GM18505 (cell line): ENCODE measurements around the gene NT5C3B.

Experiments used
- ATAC-seq: cut with Tn5 transposase; IDR thresholded peaks from one replicate; pipeline ENCODE4 v1.9.1; 2021; ENCODE audit not compliant: unreplicated experiment
- POLR2A ChIP-seq: IDR thresholded peaks from 4 replicates; pipeline ENCODE4 v1.6.1; 2011; ENCODE audit warnings: borderline replicate concordance; ENCODE audit not compliant: insufficient read depth, insufficient read length; ENCODE audit errors: extremely low read depth

NT5C3B gene

DNA sequence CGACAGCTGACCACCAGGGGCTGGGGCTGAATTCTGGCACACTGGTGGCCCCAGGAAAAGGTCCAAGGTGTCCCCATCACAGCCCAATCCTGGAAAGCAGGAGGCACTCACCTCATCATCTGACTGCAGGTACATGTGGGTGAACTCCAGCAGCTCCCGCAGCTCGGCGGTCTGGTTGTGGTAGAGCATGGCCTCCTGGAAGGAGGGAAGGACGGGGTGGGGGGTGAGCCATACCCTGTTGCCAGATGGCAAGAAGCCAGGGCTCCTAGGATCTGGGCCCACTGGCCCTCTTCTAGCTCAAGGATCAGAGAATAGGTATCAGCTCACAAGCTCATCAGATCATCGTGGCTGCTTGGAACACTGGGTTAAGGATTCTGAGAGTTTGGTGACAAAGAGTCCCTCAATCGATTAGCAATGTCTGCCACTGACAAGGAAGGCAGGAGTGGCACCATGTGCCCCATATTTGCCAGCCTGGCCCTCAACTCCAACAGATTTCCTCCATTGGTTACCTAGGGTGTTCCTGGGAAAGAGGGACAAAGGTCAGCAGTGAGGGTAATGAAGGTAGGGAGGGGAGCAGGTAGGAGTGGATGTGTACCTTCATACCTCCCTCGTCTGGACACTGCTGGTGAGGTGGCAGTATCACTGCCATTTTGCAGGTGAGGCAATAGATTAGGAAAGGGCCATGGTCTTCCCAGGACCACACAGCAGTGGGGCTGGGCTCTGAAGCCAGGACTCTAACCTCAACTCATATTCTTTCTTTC is 29.2 kb downstream of the NT5C3B start:
- ATAC-seq = no peak
- no peak for TF ChIP-seq POLR2A

DNA sequence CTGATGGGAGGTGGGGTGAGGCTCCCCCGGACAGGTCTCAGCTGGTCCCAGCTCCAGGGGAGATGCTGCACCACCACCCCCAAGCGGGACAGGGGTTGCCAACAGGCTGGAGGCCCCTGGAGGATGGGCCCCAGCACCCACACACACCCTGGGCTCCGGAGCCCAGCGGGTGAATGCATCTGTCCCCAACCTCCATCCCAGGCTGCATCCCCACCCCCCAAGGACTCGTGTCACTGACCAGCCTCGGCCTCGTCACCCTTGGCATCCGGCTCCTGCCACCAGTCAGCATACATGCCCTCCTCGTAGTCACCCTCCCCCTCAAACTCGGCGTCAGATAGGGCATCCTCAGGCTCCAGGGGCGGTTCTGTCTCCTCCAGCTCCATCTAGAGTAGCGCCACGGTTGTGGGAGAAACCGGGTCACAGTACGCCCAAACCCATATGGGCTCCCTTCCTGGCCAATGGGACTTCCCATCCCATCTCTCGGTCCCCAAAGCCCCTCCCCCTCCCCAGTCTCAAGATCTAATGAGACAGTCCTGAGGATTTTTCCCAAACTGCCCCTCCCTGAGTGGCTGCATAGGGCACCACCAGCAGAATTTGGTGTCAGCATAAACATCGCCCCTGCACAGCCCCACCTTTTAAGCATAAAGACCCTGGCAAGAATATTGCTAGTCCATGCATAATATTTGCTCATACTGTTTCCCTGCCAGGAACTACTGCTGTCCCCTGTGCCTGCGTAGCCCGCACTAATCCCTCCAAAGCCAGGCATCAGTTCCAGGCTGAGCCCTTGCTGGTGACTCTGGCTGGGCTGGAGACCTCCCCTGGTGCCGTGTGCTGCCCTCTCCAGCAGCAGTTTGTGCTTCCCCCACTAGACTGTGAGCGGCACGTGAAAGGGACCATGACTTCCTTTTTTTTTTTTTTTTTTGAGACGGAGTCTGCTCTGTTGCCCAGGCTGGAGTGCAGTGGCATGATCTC is 32.7 kb downstream of the NT5C3B start:
- no peak for TF ChIP-seq POLR2A

DNA sequence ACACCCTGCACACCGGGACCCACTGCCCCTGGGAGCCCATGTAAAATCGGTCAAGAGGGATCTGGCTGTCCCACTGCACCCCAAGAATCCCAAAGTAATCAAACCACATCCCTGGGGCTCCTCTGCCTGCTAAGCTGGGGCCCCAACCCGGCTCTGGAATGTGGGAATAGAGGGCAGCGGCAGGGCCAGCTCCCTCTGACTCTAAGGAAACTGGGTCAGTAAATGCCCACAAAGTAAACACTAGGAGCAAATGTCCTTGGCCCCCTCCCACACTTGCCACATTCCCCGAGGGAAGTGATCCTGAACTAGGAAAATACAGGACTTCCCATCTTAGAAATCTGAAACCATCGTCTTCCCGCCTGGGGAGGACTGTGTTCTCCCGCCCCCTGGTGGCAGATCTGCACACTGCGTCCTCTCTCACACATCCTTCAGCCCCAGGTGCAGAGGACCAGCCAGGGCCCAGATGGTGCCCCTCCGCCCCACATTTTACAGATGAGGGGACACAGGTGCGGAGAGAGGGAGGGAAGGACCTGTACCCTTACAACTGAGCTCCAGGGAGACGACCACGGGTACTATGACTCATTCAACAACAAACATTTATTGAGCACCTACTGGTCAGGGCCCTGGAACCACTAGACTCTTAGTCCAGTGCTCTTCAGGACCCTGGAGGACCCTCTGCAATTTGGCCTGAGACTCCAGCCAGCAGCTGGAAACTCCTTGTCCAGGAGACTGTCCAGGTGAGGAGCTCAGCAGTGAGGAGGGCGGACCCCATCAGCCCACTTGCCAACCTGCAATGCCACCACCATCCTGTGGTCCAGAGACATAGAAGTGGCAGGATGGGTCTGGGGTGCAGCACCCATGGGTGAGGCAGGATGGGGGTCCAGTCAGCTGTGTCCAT is 34.4 kb downstream of the NT5C3B start:
- no peak for ATAC-seq
- TF ChIP-seq POLR2A = no peak

More for the DNA sequence above, 32.7 kb downstream of the NT5C3B start:
- no peak for ATAC-seq

DNA sequence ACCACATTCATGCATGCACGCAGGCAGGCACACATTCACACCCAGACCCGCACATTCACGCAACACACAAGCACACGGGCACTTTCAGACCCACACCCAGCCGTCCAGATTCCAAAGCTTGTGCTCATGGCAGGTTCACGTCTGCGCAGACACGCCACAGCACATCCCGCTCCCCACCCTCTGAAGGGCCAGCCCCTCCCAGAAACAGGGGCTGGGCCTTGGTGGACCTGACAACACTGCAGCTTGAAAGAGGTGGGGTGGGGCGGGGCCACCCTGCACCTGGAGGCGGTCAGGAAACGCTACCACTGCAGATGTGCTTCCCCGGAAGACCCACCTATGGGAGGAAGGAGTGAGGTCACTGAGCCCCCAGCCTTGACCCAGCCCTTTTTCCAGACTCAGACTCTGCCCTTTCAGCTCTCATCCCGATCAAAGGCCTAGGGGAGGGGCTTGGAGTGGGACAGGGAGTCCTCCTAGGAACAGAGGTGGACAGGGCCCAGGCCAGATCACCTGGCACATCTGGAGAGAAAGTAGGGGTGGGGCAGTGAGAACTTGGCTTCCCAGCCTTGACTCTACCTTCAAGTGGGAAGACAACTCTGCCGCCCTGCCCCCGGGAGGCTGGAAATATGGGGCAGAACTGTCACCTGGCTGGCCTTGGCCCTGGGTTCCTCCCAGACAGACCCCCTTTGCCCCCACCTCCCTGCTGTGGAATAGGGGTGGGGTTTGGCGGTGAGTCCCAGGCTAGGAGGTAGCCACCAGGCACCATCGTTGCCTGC is 35.2 kb downstream of the NT5C3B start:
- no peak for ATAC-seq
- no peak for TF ChIP-seq POLR2A

DNA sequence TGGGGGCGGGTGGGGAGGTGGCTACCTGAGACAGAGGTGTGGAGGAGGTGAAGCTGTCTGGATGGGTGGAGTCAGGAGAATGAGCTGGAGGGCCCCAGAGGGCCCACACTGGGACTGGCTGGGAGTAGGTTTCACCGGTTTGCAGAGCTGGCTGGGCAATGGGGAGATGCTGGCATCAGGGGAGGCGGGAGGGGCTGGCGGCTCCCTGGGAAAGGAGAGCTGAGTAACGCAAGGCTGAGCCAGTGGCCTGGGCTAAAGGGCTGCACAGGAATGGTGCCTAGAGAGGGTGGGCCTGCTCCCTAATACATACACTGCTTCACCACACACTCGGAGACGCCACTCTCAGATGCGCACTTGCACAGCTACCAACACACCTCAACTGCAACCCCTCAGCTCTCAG is 36.7 kb downstream of the NT5C3B start:
- ATAC-seq = no peak
- TF ChIP-seq POLR2A = no peak

DNA sequence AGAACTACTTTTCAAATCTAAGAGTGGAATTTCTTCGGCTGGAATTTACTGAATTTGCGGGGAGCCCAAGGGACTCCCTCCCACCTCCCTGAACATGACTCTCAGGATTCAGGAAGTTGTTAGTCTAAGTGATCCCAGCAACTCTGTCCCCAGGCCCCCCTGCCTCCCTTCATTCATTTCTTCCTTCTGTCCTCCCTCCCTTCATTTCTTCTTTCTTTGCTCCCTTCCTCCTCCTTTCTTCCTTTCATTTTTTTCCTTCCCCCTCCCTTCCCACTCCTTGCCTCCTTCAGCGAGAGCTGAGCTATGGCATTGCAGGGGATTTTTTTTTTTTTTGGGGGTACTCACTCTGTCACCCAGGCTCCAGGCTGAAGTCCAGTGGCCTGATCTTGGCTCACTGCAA is 38.7 kb downstream of the NT5C3B start:
- ATAC-seq = no peak
- TF ChIP-seq POLR2A = no peak

DNA sequence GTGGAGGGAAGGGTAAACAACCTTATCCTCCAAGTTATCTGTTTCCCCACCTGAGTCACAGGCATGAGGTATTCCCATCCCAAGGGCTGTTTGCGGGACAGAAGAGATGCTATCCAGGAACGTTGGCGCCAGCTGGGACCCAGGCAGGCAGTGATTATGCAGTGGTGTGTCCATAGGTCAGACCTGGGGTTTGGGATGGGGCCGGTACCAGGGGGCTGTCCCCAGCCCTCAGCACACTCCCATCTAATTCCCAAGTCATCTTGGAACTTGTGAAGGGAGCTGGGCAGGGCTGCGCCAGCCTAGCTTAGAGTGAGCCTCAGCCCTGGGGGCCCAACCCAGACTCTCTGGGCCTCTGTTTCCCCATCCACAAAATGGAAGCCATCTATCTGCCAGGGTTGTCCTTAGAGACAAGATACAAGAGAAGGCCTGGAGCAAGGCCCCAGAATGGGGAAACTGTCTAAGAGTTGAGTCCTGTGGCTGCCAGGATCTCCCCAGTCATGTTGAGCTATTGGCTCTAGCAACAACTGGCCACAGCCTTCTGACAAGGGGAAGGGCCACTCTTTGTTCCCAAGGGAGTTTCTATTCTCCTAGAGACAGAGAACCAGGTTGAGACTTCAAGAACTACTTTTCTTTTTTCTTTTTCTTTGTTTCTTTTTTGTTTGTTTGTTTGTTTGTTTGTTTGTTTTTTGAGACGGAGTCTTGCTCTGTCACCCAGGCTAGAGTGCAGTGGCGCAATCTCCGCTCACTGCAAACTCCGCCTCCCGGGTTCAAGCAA is 39.7 kb downstream of the NT5C3B start:
- TF ChIP-seq POLR2A = no peak
- no peak for ATAC-seq

DNA sequence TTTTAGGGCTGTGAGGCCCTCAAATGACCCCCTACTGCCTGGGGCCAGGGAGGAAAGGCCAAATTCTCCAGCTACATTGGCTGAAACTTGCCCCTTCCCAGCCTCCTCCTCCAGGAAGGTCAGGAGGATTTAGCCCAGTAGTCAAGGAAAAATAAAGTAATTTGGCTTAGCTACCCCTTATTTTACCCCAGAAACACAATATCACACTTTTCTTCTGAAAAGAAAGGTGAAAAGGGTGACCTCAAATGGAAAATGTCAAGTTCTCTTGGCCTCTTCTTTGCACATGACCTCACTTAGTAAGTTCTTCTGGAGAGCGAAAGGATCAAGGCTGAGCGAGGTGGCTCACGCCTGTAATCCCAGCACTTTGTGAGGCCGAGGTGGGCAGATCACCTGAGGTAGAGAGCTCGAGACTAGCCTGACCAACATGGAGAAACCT is 41.5 kb downstream of the NT5C3B start:
- no peak for TF ChIP-seq POLR2A
- no peak for ATAC-seq

DNA sequence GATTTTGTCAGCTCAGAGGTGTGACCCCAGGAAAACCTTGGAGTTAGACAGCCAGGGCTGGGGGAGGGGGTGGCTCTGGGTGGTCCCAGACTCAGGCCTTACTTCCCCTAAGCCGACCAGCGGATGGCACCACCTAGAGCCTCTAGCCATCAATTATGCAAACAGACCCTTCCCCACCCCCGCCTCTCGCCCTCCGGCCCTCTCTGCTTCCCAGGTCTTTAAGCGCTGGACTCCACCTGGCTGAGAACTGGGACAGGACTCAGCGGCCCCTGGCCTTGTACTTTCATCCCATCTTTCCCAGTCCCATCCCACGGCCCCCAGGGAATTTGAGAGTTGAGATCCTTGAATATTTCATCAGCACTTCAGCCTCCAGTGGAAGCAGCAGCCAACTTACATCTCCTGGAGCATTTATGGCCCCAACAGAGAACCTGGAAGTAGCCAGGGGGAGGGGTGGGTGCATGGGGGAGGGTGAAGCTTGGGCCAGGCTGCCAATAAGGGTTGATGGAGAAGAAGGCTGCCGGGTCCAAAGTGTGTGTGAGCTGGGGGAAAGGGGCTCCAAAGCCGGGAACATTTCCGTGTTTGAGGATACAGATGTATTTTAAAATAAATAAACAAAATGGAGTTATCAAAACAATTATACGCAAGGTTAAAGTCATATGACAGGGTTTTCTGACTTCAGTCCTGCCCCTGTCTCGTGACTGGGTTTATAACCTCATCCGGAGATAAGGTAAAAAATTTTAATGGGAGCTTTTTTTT is 42.1 kb downstream of the NT5C3B start:
- TF ChIP-seq POLR2A = no peak
- ATAC-seq = no peak

DNA sequence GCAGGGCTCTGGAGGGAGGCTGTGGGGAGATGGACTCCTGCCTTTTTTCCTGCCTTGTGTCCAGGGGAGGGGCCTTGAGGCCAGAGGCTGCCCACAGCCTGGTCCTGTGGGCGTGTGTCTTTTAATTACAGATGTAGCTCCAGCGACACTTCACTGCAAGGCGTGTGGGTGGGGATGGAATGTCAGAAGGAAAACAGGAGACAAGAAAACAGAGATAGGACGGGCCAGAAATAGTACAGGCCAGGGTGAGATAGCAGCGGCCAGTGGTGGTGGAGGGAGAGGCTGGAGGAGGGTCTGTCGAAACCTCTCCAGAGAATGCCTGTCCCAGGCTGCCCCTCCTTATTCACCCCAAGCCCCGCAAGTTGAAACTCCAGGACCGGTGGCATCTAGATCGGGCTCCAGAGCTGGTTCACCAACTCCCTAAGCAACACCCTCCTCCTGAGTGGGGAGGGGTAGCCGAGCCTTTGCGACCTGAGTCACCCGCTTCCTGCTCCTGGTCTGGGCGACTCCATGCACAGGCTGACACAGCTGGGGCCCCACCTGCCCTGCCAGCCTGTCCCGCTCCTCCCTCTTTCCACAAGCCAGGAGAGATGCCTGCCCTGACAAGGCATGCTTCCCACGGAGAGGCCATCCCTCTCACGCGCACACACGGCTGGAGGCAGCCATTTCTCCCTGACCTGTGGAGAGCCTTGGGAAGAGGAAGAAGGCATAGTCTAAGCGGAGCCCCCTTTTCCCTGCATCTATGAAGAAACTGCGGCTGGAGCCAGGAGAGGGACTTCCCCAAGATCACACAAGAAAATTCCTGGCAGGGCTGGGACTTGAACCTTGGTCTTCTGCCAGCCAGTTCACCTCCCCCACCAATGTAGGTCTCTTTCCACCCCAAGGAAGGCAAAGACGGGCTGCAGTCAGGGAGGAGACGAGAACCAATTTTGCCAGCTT is 42.9 kb downstream of the NT5C3B start:
- ATAC-seq = no peak
- TF ChIP-seq POLR2A = no peak
